Measurements from ENCODE around the gene DCP1B.

The DCP1B gene

DNA sequence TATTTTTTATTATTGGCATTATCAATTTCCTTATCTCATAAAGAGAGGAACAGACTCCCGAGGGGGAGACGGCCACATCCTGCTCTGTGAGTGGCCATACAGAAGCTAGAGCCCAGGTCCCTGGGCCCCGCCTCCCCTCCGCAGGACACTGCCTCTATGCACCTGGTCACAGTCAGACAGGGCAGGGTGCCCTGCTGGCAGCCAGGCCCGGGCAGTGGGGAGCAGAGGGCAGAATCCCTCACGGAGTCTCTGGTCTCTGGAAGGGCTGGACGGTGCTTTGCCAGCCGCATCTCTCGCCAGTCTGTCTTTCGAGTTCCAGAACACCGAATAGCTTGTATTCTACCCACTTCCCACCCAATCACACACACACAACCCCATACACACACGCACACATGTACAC is 69.4 kb downstream of the DCP1B start:
- no peak for DNase-seq (ENCODE audit: low read depth)

- DNase-seq (ENCODE audit: low read depth), result no peak
Measured at GRCh38 chr12:1934068-1934467, 70.2 kb downstream of the DCP1B start.

DNA sequence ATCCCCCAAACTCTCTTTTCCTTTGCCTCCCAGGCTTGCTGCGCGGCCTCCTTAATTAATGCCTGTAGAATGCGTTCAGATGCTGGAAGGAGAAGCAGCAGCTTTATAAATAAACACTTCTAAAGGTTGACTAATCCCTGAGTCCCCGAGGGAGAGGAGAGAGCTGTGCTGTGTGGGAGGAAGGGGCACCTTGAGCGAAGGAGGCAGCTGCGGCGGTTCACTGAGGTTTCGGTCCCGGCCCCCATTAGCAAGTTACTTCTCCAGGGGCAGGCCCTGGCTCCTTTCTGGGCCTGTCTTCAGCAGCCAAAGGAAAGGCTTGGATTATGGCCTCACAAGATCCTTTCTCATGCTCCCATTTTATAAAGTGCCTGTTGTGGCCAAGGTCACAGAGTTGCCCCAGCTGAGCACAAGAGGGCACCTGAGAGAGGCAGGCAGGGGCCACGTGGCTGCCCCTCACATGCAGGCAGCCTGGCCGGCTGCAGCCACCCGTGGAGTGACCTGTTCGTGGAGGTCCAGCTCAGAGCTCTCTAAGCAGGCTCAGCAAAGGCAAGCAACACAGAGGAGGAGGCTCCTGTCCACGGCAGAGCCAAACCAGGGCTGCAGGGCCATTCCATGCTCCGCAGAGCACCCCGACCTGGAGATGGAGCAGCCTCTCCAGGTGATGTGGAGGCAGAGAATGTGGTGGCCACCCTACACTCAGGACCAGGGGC is 70.8 kb downstream of the DCP1B start:
- DNase-seq (ENCODE audit: low read depth), result no peak

DNA sequence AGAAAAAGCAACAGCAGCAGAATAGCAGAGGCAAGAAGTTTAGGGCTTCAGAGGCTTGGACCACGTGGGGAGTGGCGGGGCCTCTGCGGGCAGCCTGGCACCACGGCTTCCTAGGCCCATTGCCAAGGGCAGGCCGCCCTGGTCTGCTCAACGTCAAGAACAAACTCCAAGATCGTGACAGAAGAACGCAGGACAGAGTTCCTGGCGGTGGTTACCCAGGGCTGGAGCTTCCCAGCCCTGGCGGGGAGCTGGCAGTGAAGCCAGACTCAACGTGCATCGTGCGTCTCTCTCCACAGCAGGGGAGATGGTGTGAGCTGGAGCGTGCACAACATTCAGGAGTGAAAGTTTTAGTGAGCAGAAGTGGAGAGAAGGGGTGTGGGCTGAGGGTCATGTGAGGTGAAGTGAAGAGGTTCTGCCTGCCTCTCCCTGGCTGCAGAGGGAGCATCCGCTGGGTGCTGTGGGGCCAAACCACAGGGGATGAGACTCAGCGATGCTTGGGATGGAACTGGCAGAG is 71.9 kb downstream of the DCP1B start:
- DNase-seq (ENCODE audit: low read depth), result no peak

DNA sequence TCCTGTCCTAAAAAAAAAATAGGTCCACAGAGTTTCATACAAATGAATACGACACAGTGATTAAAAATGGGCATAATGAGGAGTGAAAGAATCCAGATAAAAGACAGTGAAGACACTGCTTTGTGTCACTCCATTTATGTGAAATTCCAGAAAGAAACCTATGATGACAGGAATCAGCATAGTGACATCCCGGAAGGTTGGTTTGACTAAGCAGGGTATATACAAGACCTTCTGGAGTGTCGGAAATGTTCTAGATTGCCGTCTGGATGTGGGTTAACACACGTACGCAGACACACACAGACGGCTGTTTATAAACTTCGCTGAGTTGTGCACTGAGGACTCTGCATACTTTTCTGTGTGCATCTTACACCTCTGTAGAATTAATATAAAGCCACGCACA is 72.6 kb downstream of the DCP1B start:
- DNase-seq (ENCODE audit: low read depth), result no peak

DNA sequence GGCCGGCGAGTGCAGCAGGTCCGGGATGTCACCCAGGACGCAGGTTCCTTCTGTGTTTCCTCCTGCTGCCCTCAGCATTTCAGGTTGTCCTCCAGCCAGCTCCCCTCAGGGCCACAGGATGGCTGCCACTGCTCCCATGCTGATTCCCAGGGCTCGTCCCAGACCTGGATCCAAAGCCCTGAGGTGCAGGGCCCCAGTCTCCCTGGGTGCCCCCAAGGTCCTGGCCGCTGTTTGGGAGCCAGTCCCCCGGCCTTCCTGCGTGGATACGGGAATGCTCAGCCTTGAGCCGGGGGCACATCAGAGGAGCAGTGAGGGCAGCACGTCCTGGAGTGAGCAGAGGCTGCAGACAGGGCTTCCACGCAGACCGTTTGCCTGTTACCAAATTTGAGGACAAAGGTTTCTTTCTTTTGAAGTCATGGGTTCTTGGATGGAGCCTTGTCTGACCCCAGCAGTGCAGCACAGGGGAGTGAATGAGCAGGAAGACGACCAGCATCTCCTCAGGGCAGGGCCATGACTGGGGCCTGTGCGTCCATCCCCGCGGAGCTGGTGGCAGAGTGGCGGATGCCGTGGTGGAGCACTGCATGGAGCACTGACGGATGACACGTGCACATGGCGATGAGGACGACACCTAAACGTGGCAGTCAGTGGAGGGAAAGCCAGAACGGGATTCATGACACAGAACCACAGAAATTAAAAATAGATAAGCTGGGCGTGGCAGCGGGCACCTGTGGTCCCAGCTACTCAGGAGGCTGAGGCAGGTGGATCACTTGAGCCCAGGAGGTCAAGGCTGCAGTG is 73.3 kb downstream of the DCP1B start:
- DNase-seq (ENCODE audit: low read depth), result no peak

- no peak for DNase-seq (ENCODE audit: low read depth)
Measured at GRCh38 chr12:1929985-1930802, 74.1 kb downstream of the DCP1B start.

DNA sequence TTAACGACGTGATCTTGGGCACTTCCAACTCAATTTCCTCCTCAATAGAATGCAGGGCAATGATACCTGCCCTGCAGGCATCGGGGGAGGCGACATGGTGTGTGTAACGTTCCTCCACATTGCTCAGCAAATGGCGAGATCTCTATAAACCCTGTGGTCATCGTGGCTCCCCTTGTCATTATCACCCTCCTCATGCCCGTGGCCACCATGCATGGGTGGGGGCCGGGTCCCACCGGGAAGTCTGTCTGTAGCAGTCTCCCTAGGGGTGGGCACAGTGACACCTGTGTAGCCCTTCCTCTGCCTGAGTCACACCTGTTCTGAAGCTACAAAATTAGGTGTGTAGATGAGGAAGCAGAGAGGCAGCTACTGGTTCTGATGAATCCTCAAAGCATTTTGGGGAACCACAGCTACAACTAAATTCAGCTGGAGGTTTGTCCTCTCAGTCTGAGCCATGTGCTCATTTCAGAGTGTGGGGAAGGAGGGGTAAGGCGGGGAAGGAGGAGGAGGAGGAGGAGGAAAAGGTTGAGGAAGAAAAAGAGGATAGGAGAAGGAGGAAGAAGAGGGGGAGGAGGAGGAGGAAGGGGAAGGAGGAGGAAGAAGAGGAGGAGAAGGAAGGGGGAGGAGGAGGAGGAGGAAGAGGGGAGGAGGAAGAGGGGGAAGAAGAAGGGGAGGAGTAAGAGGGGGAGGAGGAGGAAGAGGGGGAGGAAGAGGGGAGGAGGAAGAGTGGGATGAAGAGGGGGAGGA is 74.8 kb downstream of the DCP1B start:
- DNase-seq (ENCODE audit: low read depth), result no peak

DNA sequence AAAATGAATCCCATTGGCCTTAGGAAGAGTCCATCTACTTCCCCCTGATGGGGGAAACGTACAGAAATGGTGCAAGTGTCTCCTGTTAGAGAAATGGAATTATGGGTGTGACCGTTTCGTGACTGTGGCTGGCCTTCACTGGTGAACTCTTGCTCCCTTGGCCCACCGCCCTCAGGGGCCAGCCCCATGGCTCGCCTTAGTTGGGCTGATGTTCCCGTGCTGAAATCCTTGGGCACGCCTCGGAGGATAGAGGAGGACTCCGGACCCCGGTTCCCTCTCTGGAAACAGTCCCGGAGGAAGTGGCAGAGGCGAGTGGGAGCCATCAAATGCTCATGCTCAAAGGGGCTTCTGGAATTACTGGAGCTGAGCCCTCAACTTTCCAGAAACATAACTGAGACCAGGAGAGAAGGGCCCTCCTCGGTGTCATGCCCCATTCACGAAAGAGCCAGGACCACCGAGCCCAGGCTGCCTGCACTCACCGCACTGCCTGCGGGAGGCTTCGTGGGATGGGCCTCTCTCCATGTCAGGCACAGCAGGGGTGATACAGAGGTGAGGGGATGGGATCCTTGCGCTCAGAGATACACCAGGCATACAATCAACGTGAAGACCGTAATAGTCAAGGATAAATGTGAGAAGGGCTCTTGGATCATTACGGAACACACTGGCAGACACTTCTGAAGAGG is 75.7 kb downstream of the DCP1B start:
- no peak for DNase-seq (ENCODE audit: low read depth)

DNA sequence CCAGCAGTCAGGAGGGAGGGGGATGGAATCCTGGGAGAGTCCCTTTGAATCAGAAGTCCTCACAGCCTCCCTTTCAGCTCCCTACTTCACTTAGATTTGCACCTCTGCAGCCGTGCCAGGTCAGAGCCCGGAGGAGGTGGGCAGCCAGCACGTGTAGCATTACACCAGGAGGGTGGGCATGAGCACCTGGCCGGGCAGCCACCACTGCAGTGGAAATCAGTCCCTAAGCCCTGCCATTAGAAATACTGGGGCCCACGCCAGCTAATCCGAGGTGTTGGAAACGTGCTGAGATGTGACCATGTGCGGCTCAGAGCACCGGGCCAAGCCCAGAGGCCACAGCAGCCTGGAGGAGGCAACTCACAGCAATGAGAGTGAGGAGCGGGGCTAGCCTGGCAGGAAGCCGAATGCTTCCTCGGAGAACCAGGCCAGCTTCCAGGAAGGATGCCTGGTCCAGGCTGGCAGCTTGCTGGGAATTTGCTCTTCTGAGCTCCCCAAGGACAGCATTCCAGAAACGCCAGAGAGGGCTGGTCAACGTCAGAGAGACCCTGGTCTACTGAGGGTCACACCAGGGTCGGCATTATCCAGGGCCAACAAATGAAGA is 76.4 kb downstream of the DCP1B start:
- no peak for DNase-seq (ENCODE audit: low read depth)

GRCh38 chr12:1927051-1927680 is 77.1 kb downstream of the DCP1B start:
- no peak for DNase-seq (ENCODE audit: low read depth)

GRCh38 chr12:1926251-1926657 is 78.0 kb downstream of the DCP1B start:
- no peak for DNase-seq (ENCODE audit: low read depth)

- DNase-seq (ENCODE audit: low read depth), result no peak
Measured at GRCh38 chr12:1925684-1926006, 78.6 kb downstream of the DCP1B start.

DNA sequence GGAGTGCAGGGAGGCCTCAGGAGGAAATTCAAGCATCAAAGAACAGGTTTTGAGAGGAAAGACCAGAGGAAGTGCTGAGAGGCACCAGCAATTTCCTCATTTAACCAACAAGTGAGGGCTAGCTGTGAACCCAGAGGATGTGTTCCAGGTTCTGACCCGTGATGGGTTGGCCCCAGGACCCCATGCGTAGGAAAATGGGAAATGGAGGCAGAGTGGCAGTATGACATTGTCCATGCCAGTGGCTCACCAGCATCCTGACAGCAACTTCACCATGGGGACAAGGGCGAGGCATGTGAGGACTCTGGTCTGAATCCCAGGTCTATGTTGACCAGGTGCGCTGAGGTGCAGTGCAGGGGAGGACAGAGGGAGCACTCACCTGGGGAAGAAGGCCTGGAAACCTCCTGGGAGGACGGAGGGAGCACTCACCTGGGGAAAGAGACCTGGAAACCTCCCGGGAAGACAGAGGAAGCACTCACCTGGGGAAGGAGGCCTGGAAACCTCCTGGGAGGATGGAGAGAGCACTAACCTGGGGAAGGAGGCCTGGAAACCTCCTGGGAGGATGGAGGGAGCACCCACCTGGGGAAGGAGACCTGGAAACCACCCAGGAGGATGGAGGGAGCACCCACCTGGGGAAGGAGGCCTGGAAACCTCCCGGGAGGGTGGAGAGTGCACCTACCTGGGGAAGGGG is 79.1 kb downstream of the DCP1B start:
- DNase-seq (ENCODE audit: low read depth), result no peak

DNA sequence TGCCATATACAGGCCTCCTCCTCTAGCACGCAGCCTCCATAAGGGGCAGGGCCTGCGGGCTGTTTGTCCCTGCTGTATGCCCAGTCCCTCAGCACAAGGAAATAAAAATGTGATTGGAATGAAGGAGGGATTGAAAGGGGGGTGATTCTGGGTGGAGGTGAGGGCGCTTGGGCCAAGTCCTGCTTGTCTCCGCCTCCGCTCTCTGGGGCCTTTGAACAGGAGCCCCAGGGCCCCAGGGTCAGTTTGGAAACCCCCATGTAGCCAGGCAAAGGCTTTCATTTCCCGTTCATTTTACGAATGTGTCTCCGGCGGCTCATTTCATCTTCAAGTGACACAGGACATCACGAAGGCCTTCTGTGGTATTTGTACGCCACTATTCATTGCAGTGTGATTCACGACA is 81.3 kb downstream of the DCP1B start:
- no peak for DNase-seq (ENCODE audit: low read depth)

DNA sequence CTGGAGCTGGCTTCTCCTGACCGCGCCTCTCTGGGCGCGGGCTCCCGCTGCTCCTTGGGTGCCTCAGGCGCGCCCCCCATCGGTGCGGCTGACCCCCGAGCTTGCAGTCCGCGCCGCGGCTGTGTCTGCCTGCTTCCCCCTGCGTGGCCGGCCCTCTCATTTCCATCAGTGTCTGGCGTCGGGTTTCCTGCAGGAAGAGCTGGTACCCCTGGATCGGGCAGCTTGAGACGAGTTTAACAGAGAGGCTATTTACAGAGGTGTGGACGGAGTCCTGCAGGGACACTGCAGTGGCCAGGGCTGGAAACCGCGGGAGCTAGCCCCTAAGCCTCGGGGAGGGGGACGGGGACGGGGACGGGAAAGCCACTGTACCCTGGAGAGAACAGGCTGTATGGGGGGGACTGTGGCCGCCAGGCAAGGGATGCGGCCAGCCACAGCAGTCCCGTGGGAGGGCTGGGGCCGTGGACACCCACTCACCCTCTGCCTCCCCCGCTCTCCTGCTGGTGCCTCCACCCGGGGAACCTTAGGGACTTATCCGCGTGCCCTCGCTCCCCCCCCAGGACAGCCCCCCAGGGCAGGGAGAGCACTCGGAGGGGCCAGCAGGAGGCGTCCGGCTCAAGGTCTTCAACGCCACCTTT is 82.1 kb downstream of the DCP1B start:
- DNase-seq (ENCODE audit: low read depth), result no peak

DNA sequence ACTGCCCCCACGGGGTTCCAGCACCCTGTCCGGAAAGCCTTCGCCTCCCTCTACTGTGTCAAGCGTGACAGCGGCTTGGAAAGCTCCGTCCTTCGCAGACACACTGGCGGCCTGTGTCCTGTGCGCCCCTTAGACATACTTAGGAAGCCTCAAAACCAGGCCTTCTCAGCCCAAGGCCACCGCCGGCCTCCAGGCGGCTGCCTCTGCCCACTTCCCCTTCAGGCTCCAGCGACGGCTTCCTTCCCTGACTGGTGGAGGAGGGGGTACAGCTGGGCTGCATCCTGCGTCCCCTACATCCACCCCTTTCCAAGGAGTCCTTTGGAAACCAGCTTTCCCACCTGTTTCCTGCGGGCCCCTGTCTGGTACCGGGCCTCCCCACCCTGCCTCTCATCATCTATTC is 83.3 kb downstream of the DCP1B start:
- DNase-seq (ENCODE audit: low read depth), result no peak

GRCh38 chr12:1920436-1920835 is 83.8 kb downstream of the DCP1B start:
- no peak for DNase-seq (ENCODE audit: low read depth)

DNA sequence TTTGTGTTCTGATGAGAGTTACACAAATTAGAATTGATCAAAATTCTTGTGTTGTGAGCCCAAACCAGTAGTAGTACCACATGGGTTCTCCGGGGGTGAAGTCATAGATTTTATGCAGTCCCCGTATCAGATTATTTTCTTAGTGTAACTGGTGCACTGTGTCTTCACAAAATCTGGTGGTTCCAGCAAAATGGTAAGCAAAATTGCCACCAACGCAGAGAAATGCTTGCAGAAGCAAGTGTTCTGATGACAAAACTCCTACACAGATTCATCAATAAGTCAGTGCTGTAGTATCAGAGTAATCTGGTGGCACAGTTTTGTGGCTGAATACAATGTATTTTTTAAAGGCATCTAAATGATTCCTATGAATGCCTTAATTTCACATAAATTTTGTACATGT is 84.5 kb downstream of the DCP1B start:
- no peak for DNase-seq (ENCODE audit: low read depth)
